Activated CD4-positive, CD25-positive, alpha-beta regulatory T cell treated with anti-CD3 and anti-CD28 coated beads, Interleukin-2, amount 50 U/mL, for 24 hours (primary cell): ENCODE data around the gene TMOD4.
"Not testable (repeated sequence)": the region's sequence is repeated elsewhere in the genome, so short reads cannot be mapped to it uniquely, and the experiment has no call there.

ENCODE experiments used
- ATAC-seq, 2 donors: fragments of 150-1000 bp; cut with Tn5 transposase; one replicate each; pipeline ENCODE4 v1.10.0; 2021; ENCODE audit warnings: mild to moderate bottlenecking in 1 of 2, moderate library complexity in 1 of 2

The TMOD4 gene

DNA sequence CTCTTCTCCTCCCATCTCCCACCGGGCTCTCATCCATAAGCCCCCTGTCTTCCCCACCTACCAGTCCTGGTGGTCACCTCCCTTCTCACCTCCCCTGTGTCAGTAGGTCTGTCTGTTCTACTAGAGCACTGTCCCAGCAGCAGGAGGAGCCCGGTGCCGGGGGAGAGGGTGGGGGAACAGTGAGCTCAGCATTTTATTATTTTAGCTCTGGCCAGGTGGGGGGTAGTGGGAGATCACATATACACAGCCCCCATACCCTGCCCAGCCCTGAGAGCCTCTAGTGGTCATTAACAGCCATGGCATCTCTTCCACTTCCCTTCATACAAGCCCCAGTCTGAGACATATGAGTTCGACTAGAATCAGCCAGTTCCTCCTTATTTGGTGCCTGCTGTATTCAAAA lies at the start of gene TMOD4:
Gene TMOD4, minus strand, starts transcription at position 119 of the 400 bp plus-strand sequence. CDS start 1,106 bp downstream, outside the sequence.
- peak in 1 of 2 donors; percentile 49 for ATAC-seq

GRCh38 chr1:151222130-151222529 lies 46.3 kb upstream of the TMOD4 start:
- ATAC-seq: no peak

GRCh38 chr1:151221616-151222015 lies 45.8 kb upstream of the TMOD4 start:
- ATAC-seq: no peak

GRCh38 chr1:151213560-151213959 lies 37.8 kb upstream of the TMOD4 start:
- no peak for ATAC-seq

GRCh38 chr1:151211972-151212705 lies 36.4 kb upstream of the TMOD4 start:
- ATAC-seq: no peak

DNA sequence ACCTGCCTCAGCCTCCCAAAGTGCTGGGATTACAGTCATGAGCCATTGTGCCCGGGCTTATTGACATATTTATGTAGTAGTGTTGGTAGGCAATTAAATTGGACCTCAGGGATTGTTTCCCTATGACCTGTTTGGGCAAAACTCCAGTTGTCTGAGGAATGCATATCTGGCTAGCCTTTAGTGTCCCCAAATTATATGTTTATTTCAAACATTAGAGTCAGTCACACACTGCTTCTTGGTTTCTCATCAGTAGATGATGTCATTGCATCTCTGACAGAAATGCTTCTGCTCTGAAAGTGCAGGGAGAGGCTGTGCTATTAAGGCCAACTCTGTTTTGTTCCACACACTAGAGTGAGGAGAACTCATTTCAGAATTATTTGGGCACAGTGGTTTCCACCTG lies 35.0 kb upstream of the TMOD4 start:
- ATAC-seq: no peak

DNA sequence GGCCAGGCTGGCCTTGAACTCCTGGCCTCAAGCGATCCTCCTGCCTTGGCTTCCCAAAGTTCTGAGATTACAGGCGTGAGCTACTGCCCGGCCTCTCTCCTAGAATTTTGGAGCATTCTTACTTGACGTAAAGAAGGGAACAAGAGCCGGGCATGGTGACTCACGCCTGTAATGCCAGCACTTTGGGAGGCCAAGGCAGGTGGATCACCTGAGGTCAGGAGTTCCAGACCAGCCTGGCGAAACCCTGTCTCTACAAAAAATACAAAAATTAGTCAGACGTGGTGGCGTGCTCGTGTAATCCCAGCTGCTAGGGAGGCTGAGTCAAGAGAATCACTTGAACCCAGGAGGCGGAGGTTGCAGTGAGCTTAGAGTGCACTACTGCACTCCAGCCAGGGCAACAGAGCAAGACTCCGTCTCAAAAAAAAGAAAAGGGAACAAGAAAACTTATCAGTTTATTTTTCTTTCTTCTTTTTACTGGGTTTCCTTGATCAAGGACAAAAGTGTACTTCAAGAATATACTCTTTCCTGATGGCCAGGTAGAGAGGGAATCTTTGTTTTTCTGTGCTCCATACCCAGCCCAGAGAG lies 29.7 kb upstream of the TMOD4 start:
- not testable (repeated sequence) for ATAC-seq

GRCh38 chr1:151199873-151200581 lies 24.2 kb upstream of the TMOD4 start:
- peak in 1 of 2 donors; percentile 33 for ATAC-seq

DNA sequence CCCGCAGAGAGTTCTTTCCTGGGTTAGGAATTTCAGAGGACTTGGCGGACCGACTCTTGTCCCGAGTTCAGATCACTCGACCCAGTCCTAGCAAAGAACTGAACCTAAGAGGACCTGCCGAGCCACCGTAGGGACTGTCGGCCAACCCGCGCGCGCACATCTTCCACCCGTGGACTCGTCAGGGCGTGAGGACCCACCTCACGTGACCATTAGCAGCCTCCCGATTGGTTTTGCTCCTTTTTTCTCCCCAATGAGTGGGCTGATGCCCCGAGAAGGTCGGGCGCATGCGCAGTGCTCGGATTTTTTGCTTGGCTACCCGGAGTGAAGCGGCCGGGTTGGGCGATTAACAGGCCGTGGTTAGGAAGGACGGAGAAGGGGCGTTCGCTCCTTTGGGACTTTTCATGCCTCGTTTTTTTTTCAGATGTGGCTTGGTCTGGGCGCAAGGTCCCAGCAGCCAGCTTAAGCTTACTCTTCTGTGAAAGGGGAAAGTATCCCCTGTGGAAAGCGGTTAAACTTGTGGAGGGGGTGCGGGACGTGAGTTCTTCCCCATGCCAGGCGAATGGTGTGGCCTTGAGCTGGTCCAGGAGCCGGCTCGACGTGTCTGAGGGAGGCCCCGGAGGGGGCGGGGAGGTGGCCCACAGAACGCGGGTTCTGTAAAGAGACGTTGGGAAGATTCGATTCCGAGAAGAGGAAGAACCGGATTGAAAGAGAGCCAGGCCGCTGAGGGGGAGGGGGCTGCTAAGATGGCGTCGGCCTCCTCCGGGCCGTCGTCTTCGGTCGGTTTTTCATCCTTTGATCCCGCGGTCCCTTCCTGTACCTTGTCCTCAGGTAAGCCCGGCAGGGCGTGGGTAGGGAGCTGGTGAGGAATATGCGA lies 22.7 kb upstream of the TMOD4 start, which contains the start of gene PIP5K1A:
Gene PIP5K1A, plus strand, starts transcription at position 299 of the 874 bp plus-strand sequence. Its CDS starts 445 bp downstream, at position 744.
- ATAC-seq: peak; percentile 95 to 96

DNA sequence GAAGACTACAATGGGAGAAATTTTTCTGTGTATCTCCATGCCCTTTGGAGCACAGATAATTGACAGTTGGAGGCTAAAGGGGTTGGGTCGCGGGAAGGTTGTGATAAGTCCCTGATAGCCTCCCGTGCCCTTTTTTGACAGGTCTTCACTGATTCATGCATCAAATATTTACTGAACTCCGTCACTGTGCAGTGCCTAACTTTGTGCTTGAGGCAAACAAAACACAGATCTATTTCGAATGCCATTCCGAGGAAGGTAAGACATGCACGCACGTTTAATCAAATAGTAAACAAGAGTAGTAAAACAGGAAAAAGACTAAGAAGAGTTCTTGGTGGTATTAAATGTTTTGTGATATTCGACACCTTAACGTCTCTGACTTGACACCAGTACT lies 22.1 kb upstream of the TMOD4 start:
- no peak for ATAC-seq

DNA sequence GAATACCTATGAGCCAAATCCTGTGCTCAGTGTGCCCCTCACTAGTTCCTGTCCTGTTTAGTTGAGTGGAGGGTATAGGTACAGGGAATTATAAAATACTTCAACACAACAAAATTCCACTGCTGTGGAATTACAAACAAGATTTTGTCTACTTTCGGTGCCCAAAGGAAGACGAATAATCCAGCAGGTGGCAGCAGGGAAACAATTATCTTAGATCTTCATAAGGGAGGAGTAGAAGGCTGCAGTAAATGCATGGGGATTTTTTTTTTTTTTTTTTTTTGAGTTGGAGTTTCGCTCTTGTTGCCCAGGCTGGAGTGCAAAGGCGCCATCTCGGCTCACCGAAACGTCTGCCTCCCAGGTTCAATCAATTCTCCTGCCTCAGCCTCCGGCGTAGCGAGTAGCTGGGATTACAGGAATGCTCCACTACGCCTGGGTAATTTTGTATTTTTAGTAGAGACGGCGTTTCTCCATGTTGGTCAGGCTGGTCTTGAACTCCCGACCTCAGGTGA lies 20.6 kb upstream of the TMOD4 start:
- ATAC-seq: no peak

- not testable (repeated sequence) for ATAC-seq
Observed at GRCh38 chr1:151194894-151195594, 19.3 kb upstream of the TMOD4 start.

GRCh38 chr1:151193856-151194255 lies 18.1 kb upstream of the TMOD4 start:
- ATAC-seq: no peak

GRCh38 chr1:151193304-151193703 lies 17.5 kb upstream of the TMOD4 start:
- ATAC-seq: no peak

DNA sequence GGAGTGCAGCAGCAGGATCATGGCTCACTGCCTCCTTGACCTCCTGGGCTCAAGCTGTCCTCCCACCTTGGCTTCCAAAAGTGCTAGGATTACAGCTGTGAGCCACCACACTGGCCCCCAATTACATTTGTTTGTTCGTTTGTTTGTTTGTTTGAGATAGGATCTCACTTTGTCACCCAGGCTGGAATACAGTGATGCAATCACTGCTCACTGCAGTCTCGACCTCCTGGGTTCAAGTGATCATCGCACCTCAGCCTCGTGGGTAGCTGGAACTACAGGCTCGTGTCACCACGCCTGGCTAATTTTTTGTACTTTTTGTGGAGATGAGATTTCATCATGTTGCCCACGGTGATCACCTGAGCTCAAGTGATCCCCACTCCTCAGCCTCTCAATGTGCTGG lies 16.3 kb upstream of the TMOD4 start:
- no peak for ATAC-seq

DNA sequence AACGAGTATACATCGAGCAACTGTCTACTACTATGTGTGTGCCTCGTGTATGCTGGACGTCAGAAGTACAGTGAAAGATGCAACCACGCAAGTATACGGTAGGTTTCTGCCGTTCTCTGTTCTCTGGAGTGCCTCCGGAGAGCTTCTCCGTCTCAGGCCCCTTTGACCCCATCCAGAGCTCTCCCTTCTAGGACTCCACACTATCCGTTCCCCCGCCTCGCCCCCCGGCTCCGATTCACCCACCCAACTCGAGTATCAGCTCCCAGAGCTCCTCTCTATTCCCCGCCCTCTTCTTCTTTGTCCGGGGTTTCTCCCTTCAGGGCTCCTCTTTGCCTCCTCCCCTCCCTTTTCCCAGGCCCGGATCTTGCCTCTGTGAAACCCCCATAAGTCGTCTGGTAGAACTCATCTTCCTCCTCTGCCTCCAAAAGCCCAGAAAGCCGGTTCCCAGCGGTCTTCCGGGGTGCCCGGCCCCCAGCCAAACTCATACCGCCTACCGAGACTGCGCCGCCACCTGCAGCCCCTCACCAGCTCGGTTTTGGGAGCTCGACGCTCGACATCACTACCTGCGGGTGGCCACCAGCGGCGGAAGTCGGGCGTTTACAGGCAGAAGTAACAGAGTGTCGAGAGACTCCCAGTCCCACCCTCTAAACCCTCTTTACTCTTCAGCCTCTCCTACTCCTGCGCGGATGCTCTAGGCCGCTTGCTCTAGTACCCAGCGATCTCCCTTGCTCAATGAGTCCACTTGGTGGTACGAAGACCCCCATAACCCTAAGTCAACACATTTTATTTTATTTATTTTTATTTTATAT lies 14.1 kb upstream of the TMOD4 start, which contains the start of gene VPS72:
Gene VPS72, minus strand, starts transcription at position 561 of the 809 bp plus-strand sequence. Its CDS starts 76 bp downstream, at position 485.
- peak; percentile 96 to 97 for ATAC-seq

DNA sequence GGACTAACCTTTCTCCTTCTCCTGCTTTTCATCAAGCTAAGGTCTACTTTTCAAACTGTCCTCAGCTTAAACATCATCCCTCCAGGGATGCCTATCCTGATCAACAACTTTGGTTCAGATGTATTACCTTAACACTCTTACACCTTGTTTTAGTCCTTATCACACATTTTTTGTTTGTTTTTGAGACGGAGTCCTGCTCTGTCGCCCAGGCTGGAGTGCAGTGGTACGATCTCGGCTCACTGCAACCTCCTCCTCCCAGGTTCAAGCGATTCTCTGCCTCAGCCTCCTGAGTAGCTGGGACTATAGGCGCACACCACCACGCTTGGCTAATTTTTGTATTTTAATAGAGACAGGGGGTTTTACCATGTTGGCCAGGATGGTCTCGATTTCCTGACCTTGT lies 12.9 kb upstream of the TMOD4 start:
- ATAC-seq: not testable (repeated sequence)

DNA sequence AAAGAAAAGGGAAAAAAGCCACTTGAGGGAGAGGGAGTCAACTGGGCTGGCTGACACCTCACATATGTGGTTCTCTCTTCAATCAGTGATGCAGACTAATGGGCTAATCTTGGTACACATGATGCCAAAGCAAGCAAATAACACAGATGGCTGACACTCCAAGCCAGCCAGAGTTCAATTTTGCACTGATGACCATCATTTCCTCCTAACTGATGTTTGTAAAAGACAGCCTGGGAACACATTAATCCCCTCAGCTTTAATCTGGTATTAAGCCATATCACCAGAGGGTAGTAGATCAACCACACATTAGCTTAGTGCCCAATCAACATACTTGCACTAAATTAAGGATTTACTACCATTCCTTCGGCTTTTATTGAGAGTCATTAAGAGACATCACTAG lies 11.4 kb upstream of the TMOD4 start:
- ATAC-seq: no peak

DNA sequence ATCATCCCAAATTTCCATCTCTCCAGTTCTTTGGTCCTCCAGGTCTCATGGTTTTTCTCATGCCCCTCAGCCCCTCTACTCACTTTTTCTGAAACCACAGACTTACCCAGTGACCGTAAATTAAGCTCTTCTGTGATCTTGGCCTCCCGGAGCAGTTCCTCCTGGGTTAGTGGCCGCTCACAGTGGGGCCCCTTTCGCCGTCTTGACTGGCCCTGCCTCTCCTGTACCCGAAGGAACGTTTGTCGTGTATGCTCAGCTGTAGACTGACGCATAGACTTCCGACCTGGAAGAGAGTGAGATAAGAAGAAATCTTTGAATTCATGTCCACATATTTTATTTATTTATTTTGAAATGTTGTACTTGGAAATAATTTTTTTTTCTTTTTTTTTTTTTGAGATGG lies 8.4 kb upstream of the TMOD4 start:
- no peak for ATAC-seq

DNA sequence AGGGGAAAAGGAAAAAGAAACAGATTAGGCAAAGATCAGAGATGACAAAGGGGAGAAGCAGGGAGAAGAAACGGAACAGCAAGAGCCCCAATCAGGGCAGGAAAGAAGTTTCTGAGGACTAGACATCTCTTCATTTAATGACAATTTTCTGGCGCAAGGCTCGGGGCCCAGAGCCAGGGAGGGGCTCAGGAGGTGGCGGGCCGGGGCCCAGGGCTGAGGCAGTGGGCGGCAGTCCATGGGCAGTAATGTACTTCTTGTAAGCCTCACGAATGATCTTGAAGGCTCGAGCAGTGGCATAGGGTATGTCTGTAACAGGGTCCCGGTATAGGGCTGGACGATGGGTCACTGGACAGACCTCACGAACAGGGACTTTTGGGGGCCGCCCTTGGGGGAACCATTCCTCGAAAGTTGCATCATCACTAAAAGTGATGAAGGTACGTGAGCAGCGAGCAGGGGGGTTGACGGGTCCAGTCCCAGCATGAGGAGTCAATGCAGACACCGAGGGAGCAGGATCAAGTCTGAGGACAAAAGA lies 799 bp upstream of the TMOD4 start:
- ATAC-seq: no peak
